HCT116 (cell line): ENCODE results near the gene STBD1. TPM values are rescaled to one million over a fixed set of nuclear protein-coding genes. Genes with fewer than 3 reads are reported as not detected.

Experiments used
- ATAC-seq: fragments of 200-7000 bp; cut with Tn5 transposase; 2 replicates; pipeline ENCODE4 v1.9.1; 2020; ENCODE audit warnings: mild to moderate bottlenecking, moderate library complexity
- BruUV-seq: library from RNA; stranded (reverse); fragments of 400-500 nt; replicated peaks from 2 replicates; lab custom pipeline; 2021; lab: Mats Ljungman, UMichigan
- CTCF ChIA-PET: fragments of 300-600 bp; sonication (Branson Sonifier 250); formaldehyde crosslinking; loops from one replicate; lab custom pipeline; 2021; ENCODE audit warnings: antibody characterized with exemption; lab: Charles Lee
- POLR2A ChIA-PET: fragments of 300-600, 350-600 bp; sonication (Branson Sonifier 250); formaldehyde crosslinking; loops from one replicate; lab custom pipeline; 2021; ENCODE audit warnings: antibody characterized with exemption; lab: Charles Lee
- RAD21 ChIA-PET, 2 experiments: fragments of 300-600 bp; sonication (Branson Sonifier 250); formaldehyde crosslinking; loops; one replicate each; lab custom pipeline; 2023; ENCODE audit warnings: low total read pairs in 2 of 2; ENCODE audit not compliant: uncharacterized antibody in 2 of 2, unreplicated experiment in 2 of 2, low non-redundant PET in 1 of 2; lab: Charles Lee
- DNase-seq: peaks from one replicate; pipeline ENCODE4 v3.0.0-alpha.2; 2010; ENCODE audit warnings: low read depth, low spot score
- H2AFZ ChIP-seq: fragments of 200-600 bp; shearing (Covaris generic), sonication (generic); 2 replicates; pipeline ENCODE4 v1.6.1; 2017; ENCODE audit warnings: low read depth, mixed run types, mixed read lengths, antibody characterized with exemption, low read length; ENCODE audit not compliant: poor library complexity, severe bottlenecking
- H3K27ac ChIP-seq: 2 replicates; pipeline ENCODE4 v1.5.1; 2012; ENCODE audit warnings: low read depth, low read length
- H3K27me3 ChIP-seq: fragments of 200-600 bp; sonication (generic); 2 replicates; pipeline ENCODE4 v1.6.1; 2016; ENCODE audit warnings: mixed run types, low read length, mixed read lengths; ENCODE audit not compliant: insufficient read depth
- H3K36me3 ChIP-seq, 2 experiments: fragments of 200-500 bp in 1 of 2; fragments of 200-600 bp in 1 of 2; sonication (Bioruptor generic) in 1 of 2; sonication (generic) in 1 of 2; 2 replicates each; pipeline versions ENCODE4 v1.5.1 to v1.6.1; 2014 to 2016; ENCODE audit warnings: low read length in 2 of 2, inconsistent platforms in 1 of 2, mixed read lengths in 1 of 2, mixed run types in 1 of 2; ENCODE audit not compliant: insufficient read depth in 2 of 2, control insufficient read depth in 1 of 2
- H3K4me1 ChIP-seq, 2 experiments: fragments of 200-600 bp in 1 of 2; sonication (generic) in 1 of 2; 2 replicates each; pipeline versions ENCODE4 v1.5.1 to v1.6.1; 2012 to 2017; ENCODE audit warnings: low read length in 2 of 2, inconsistent platforms in 1 of 2, mild to moderate bottlenecking in 1 of 2, mixed read lengths in 1 of 2, mixed run types in 1 of 2, moderate library complexity in 1 of 2; ENCODE audit not compliant: insufficient read depth in 2 of 2, control insufficient read depth in 1 of 2
- H3K4me2 ChIP-seq: fragments of 200-600 bp; sonication (generic); 2 replicates; pipeline ENCODE4 v1.6.1; 2017; ENCODE audit warnings: mixed run types, low read length, mixed read lengths
- H3K4me3 ChIP-seq, 2 experiments: fragments of 200-600 bp in 1 of 2; sonication (generic) in 1 of 2; replicated peaks in 1 of 2; 2 replicates each; pipeline ENCODE4 v1.5.1; 2011 to 2016; ENCODE audit warnings: low read length in 2 of 2, control low read depth in 1 of 2, low read depth in 1 of 2, mild to moderate bottlenecking in 1 of 2, mixed read lengths in 1 of 2, mixed run types in 1 of 2
- H3K79me2 ChIP-seq: fragments of 200-600 bp; sonication (generic); 2 replicates; pipeline ENCODE4 v1.6.1; 2017; ENCODE audit warnings: mild to moderate bottlenecking, mixed run types, low read length, moderate library complexity, mixed read lengths; ENCODE audit not compliant: insufficient read depth
- H3K9ac ChIP-seq: fragments of 200-600 bp; sonication (generic); 2 replicates; pipeline ENCODE4 v1.6.1; 2016; ENCODE audit warnings: low read length, mixed read lengths
- H3K9me2 ChIP-seq: fragments of 200-600 bp; sonication (generic), shearing (Covaris generic); 2 replicates; pipeline ENCODE4 v1.6.1; 2017; ENCODE audit warnings: mixed run types, mild to moderate bottlenecking, moderate library complexity; ENCODE audit not compliant: insufficient read depth
- H3K9me3 ChIP-seq, 2 experiments: fragments of 200-500 bp in 1 of 2; fragments of 200-600 bp in 1 of 2; sonication (Bioruptor generic) in 1 of 2; sonication (generic) in 1 of 2; 2 replicates each; pipeline ENCODE4 v1.6.1; 2014 to 2017; ENCODE audit warnings: low read length in 2 of 2, mixed read lengths in 2 of 2, inconsistent platforms in 1 of 2, low read depth in 1 of 2, mild to moderate bottlenecking in 1 of 2, mixed run types in 1 of 2, moderate library complexity in 1 of 2; ENCODE audit not compliant: control insufficient read depth in 1 of 2, insufficient read depth in 1 of 2
- H4K20me1 ChIP-seq: fragments of 200-600 bp; sonication (generic), shearing (Covaris generic); 2 replicates; pipeline ENCODE4 v1.6.1; 2017; ENCODE audit warnings: mixed run types, mild to moderate bottlenecking, moderate library complexity; ENCODE audit not compliant: insufficient read depth
- CBX3 ChIP-seq: IDR thresholded peaks from 2 replicates; pipeline ENCODE4 v1.6.1; 2012; ENCODE audit warnings: low read depth
- CEBPB ChIP-seq: IDR thresholded peaks from 2 replicates; pipeline ENCODE4 v1.6.1; 2012; ENCODE audit warnings: low read depth
- CTCF ChIP-seq, 3 experiments: fragments of 200-600 bp in 1 of 3; sonication (generic) in 1 of 3; IDR thresholded peaks in 2 of 3; conservative IDR thresholded peaks in 1 of 3; 2 replicates each; pipeline ENCODE4 v1.5.1; 2012 to 2017; ENCODE audit warnings: low read depth in 2 of 3, low read length in 2 of 3, antibody characterized with exemption in 1 of 3, borderline replicate concordance in 1 of 3, control low read depth in 1 of 3, mild to moderate bottlenecking in 1 of 3, mixed read lengths in 1 of 3, mixed run types in 1 of 3, moderate library complexity in 1 of 3; ENCODE audit not compliant: insufficient read depth in 1 of 3
- EGR1 ChIP-seq: IDR thresholded peaks from 2 replicates; pipeline ENCODE4 v1.6.1; 2012; ENCODE audit warnings: low read depth
- ELF1 ChIP-seq: IDR thresholded peaks from 2 replicates; pipeline ENCODE4 v1.6.1; 2012; ENCODE audit warnings: low read depth, borderline replicate concordance
- EZH2 ChIP-seq: fragments of 200-600 bp; sonication (generic); IDR thresholded peaks from 2 replicates; pipeline ENCODE4 v1.6.1; 2017; ENCODE audit warnings: antibody characterized with exemption, mixed run types
- EZH2phosphoT487 ChIP-seq: fragments of 200-600 bp; IDR thresholded peaks from 2 replicates; pipeline ENCODE4 v1.6.1; 2018; ENCODE audit warnings: antibody characterized with exemption, borderline replicate concordance
- POLR2A ChIP-seq: IDR thresholded peaks from 2 replicates; pipeline ENCODE4 v1.7.0; 2011; ENCODE audit warnings: borderline replicate concordance; ENCODE audit not compliant: insufficient read depth, insufficient read length; ENCODE audit errors: extremely low read depth
- POLR2AphosphoS5 ChIP-seq: IDR thresholded peaks from 2 replicates; pipeline ENCODE4 v1.6.1; 2011; ENCODE audit warnings: mild to moderate bottlenecking, low read depth, low read length, moderate library complexity
- SIN3A ChIP-seq: IDR thresholded peaks from 2 replicates; pipeline ENCODE4 v1.6.1; 2012; ENCODE audit warnings: low read depth
- SP1 ChIP-seq: IDR thresholded peaks from 2 replicates; pipeline ENCODE4 v1.6.1; 2012; ENCODE audit warnings: low read depth
- SRF ChIP-seq: IDR thresholded peaks from 2 replicates; pipeline ENCODE4 v1.6.1; 2012; ENCODE audit warnings: low read depth
- YY1 ChIP-seq: IDR thresholded peaks from 2 replicates; pipeline ENCODE4 v1.6.1; 2011; ENCODE audit warnings: low read length, low read depth, moderate library complexity, mild to moderate bottlenecking; ENCODE audit not compliant: insufficient replicate concordance; ENCODE audit errors: extremely low read depth
- ZFX ChIP-seq: fragments of 450-650 bp; IDR thresholded peaks from 2 replicates; pipeline ENCODE4 v1.6.1; 2017
- ZNF274 ChIP-seq: fragments of 200-500 bp; sonication (Bioruptor generic); IDR thresholded peaks from 2 replicates; pipeline ENCODE4 v1.6.1; 2014; ENCODE audit warnings: mild to moderate bottlenecking, low read depth, low read length, inconsistent platforms
- intact Hi-C: fragments of 100-400 bp; cut with micrococcal nuclease; formaldehyde crosslinking; loops from 2 replicates; pipeline ENCODE4 v1.10.0; 2022
- total RNA-seq: library from RNA; stranded (reverse); gene quantifications from one replicate; pipeline ENCODE4 v1.2.1, GENCODE V29; 2021; ENCODE audit not compliant: unreplicated experiment
- TF ChIP-seq, protein P1 (sequence below): IDR thresholded peaks from 2 replicates; pipeline ENCODE4 v1.6.1; 2011; ENCODE audit warnings: mild to moderate bottlenecking, low read length, moderate library complexity; ENCODE audit not compliant: insufficient replicate concordance; ENCODE audit errors: extremely low read depth
- TF ChIP-seq, protein P2 (sequence below): IDR thresholded peaks from 2 replicates; pipeline ENCODE4 v1.6.1; 2012

Gene STBD1
- total RNA-seq, 1 experiment from 2014 or later, result 5.6 TPM

DNA sequence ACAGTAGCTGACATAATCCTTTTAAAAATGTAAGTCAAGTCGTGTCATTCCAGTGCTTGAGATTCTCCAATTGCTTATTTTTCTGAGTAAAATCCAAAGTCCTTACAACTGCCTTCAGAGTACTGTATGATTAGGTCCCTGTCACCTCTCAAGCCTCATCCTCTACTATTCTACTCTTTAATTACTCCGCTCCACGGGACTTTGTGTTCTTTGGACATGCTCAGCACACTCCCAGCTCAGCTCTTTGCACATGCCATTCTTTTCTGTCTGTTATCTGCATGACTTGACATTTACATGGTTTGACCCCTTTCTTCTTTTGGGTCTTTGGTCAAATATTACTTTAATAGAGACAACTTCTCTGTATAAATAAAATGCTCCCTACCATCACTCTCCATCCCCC is 39.9 kb upstream of the STBD1 start (continued):
- TF ChIP-seq, protein P1, sequence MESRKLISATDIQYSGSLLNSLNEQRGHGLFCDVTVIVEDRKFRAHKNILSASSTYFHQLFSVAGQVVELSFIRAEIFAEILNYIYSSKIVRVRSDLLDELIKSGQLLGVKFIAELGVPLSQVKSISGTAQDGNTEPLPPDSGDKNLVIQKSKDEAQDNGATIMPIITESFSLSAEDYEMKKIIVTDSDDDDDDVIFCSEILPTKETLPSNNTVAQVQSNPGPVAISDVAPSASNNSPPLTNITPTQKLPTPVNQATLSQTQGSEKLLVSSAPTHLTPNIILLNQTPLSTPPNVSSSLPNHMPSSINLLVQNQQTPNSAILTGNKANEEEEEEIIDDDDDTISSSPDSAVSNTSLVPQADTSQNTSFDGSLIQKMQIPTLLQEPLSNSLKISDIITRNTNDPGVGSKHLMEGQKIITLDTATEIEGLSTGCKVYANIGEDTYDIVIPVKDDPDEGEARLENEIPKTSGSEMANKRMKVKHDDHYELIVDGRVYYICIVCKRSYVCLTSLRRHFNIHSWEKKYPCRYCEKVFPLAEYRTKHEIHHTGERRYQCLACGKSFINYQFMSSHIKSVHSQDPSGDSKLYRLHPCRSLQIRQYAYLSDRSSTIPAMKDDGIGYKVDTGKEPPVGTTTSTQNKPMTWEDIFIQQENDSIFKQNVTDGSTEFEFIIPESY, result no peak
- TF ChIP-seq SIN3A, result no peak
- TF ChIP-seq POLR2A, result no peak

DNA sequence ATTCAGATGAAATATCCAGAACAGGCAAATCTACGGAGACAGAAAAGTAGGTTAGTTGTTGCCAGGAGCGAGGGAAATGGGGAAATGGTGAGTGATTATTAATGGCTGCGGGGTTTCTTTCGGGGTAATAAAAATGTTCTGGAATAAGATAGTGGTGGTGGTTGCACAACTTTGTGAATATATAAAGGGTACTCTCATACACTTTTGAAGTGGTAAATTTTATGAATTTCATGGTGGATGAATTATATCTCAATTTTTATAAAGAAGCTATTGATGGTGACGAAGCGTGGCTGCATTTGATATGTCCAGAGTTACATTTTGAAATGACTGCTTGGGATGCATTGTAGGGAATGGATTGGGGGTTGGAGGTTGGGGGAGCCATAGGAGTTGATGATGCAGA is 38.7 kb upstream of the STBD1 start:
- intact Hi-C loops, result no loop called here
- Histone ChIP-seq H3K36me3 (no peaks in the 10 kb centered on the region), H3K27ac (no peak overlapping the region), H3K4me2 (no peak overlapping the region), H3K4me1 (no peaks in the 10 kb centered on the region), H3K9ac (no peak overlapping the region), H2AFZ (no peak overlapping the region), H3K9me2 (no peaks in the 10 kb centered on the region), H3K27me3 (no peaks in the 10 kb centered on the region), H3K9me3 (no peaks in the 10 kb centered on the region), H3K79me2 (no peaks in the 10 kb centered on the region), H3K4me3 (no peak overlapping the region), H4K20me1 (no peaks in the 10 kb centered on the region)
- CTCF ChIA-PET, result no interaction called here
- TF ChIP-seq EZH2phosphoT487, result no peak
- no peak for TF ChIP-seq CEBPB
- no peak for TF ChIP-seq CBX3
- TF ChIP-seq, protein P2, sequence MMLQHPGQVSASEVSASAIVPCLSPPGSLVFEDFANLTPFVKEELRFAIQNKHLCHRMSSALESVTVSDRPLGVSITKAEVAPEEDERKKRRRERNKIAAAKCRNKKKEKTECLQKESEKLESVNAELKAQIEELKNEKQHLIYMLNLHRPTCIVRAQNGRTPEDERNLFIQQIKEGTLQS, result no peak
- TF ChIP-seq ZNF274, result no peak
- no peak for TF ChIP-seq POLR2A
- no peak for TF ChIP-seq EGR1
- TF ChIP-seq POLR2AphosphoS5, result no peak
- no peak for TF ChIP-seq EZH2
- TF ChIP-seq ZFX, result no peak
- TF ChIP-seq YY1, result no peak
- TF ChIP-seq ELF1, result no peak
- TF ChIP-seq CTCF (IDR thresholded peaks at IDR 0.05 in 2 of 3, conservative IDR thresholded peaks at IDR 0.05 in 1 of 3; ENCODE audit: borderline replicate concordance in 1 of 3, insufficient read depth in 1 of 3, low read depth in 2 of 3, low read length in 2 of 3), result no peak
- TF ChIP-seq SP1, result no peak
- no peak for TF ChIP-seq SRF
- POLR2A ChIA-PET, result no interaction called here
- DNase-seq (no peak), ATAC-seq (no peak)
- RAD21 ChIA-PET, result no interaction called here
- BruUV-seq, result no TSS peak
